RPMI7951 (cell line): ENCODE measurements around the gene MKNK1. TPM values are rescaled to one million over a fixed set of nuclear protein-coding genes. Genes with fewer than 3 reads are reported as not detected.
"Not testable (repeated sequence)": the region's sequence is repeated elsewhere in the genome, so short reads cannot be mapped to it uniquely, and the experiment has no call there.

Source experiments
- DNase-seq: peaks from one replicate; pipeline ENCODE4 v3.0.0-alpha.2; 2012; ENCODE audit warnings: low read depth
- total RNA-seq: library from RNA; depleted of rRNA; stranded (reverse); fragments of >200 nt; shearing (Covaris generic); gene quantifications from 2 replicates; pipeline ENCODE4 v1.2.3, GENCODE V29; 2014; rRNA removed

MKNK1 gene
- 16.7 and 16.8 TPM in 2 replicates for total RNA-seq

DNA sequence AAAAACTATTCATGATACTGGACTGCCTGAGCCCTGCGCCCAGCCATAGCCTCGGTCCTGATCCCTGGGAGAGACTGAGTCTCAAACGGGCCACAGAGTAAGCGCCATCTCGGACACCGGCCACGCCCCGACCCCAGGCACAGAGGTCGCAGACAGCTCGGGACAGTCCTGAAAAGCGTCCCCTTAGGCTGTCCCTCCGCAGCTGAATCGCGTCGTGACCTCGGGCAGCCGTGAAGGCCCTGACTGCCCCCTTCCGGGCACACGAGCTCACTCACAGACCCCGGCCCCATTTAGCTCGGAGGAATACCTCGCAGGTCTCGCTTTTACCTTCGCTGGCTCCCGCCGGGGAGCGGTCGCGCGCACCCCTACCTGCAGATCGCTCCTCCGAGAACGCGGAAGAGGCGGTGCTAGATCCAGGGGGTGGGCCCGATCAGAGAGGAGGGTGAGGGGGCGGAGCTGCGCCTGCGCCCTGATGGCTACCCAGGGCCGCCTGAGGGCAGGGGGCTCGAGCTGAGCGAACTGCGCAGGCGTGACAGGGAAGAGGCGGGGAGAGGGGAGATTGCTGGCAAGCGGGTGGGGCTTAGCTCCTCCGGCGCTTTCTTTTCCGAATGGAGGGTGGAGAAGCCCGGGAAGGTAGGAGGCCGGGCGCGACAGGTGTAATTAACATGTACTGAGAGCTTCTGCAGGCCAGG is at the start of gene MKNK1:
Gene MKNK1 (minus strand): TSS at position 411 of the 692 bp plus-strand sequence. CDS start 20,941 bp downstream, outside the sequence.
- peak; percentile 89 for DNase-seq

- DNase-seq: no peak
Observed at GRCh38 chr1:46653405-46653958, 49.4 kb upstream of the MKNK1 start.

DNA sequence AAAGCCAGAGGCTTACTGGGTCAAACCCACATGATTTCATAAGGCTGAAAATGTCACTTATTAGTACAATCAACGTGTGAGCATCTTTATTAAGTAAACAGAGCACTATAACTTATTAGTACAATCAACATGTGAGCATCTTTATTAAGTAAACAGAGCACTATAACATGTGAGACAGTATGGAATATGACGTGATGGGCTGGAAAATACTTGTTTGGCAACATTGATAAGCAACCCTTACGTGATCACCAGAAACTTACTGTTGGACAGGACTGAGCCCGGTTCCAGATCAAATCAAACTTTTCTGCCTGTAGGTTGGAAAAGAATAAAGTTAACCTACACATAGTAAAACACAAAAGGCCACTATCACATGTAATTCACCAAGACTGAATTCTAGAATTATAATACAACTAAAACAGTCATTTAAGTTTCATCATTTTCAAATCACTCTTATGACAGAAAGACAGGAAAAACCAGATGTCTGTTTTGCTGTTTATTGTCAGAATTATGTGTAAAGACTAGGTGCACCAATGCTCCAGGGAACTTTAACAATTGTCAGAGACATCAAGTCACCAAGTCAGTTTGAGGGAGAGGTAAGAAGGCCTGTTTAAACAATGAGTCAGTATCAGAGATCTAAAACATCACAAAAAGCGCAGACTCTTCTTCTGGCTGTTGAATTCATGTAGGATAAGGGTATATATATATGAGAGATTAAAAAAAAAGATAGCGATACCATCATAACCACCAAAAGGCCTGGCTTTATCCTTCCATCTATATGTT is 48.4 kb upstream of the MKNK1 start:
- no peak for DNase-seq

DNA sequence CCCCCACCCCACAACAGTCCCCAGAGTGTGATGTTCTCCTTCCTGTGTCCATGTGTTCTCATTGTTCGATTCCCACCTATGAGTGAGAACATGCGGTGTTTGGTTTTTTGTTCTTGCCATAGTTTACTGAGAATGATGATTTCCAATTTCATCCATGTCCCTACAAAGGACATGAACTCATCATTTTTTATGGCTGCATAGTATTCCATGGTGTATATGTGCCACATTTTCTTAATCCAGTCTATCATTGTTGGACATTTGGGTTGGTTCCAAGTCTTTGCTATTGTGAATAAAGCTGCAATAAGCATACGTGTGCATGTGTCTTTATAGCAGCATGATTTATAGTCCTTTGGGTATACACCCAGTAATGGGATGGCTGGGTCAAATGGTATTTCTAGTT is 47.1 kb upstream of the MKNK1 start:
- DNase-seq: not testable (repeated sequence)

DNA sequence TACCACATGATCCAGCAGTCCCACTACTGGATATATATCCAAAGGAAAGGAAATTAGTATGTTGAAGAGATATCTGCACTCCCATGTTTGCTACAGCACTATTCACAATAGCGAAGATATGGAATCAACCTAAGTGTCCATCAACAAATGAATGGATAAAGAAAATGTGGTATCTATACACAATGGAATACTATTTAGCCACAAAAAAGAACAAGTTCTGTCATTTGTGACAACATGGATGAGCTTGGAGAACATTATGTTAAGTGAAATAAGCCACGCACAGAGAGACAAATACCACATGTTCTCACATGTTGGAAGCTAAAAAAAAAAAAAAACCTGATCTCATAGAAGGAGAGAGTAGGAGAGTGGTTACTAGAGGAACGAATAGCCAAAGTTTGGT is 46.4 kb upstream of the MKNK1 start:
- no peak for DNase-seq

GRCh38 chr1:46649764-46650163 is 45.7 kb upstream of the MKNK1 start:
- no peak for DNase-seq

DNA sequence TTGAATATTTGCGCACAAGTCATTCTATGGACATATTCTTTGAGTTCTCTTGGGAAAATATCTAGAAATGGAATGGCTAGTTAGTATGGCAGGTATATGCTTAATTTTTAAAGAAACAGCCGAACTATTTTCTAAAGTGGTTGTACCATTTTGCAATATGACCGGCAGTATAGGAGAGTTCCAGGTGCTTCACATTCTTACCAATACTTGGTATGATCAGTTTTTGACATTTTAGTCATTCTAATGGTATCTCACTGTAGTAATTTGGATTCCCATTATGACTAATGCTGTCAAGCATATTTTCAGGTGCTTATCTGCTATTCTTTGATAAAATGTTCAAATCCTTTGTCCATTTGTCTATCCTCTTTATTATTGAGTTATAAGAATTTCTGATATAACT is 43.5 kb upstream of the MKNK1 start:
- DNase-seq: no peak

DNA sequence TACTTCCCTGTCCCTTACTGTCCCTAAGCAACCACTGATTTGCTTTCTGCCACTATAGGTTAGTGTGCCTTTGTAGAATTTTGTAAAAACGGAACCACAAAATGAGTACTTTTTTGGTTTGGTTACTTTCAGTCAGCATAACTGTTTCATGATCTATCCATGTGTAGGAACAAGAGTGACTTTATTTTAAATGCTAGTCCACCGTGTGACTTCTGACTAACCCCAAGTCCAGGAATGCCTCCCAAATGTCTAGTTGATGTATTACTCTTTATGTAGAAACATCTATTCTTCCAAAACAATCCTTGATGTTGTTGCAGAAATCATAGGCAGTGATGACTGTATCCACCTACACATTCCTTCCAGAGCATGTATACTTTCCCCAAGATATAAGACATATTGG is 42.8 kb upstream of the MKNK1 start:
- no peak for DNase-seq

DNA sequence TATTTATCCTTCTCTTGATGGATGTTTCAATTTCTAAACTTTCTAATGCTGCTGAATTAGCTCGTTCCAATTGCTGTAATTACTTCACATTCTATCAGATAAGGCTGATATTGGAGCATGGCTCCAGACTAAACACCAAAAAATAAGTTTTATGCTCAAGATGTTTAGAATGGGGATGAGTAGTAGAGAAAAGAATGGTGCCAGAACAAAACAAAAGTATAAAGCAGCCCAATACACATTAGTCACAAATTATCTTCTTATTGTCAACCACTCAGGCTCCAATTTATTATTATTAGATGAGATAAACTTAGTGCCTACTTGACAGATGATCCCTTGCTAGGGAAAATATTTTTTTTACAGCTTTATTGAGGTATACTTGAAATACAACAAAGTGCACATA is 42.3 kb upstream of the MKNK1 start:
- no peak for DNase-seq

GRCh38 chr1:46645815-46646214 is 41.7 kb upstream of the MKNK1 start:
- DNase-seq: no peak

DNA sequence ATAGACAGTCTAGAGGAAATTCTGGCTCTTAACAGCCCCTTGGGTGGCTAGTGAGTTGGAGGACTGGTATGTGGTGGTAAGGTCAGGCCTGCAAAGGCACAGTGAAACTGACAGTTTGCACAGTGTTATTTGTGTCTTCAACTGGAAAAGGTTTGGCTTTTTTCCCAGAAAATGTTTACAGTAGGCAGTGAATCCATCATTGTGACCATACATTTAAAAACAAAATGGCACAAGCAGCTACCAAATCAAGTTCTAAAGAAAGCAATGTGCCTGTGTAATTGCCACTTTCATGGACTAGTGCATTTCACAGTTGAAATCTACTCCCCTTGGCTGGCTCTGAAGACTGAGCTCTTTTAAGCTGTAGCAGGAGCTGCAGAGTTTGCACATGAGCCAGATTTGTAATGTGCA is 39.3 kb upstream of the MKNK1 start:
- peak; percentile 92 for DNase-seq

GRCh38 chr1:46642115-46642680 is 38.1 kb upstream of the MKNK1 start:
- no peak for DNase-seq

DNA sequence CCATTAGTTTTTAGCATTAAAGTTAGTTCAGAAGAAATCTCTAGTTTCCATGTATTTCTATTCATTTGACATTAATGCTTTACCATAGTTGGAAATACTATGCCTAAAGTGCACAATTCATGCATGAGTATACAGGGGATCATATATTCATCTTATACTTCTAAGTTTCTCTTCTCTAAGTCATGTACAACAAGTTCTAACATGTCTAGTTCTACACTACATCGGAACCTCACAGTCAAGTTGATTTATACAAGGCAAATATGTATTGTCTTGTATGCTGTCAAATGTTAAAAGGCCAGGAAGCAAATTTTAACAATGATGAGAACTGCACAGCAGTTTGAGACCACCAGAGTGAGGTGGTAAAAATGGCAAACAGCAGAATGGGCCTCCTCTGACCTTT is 35.5 kb upstream of the MKNK1 start:
- no peak for DNase-seq

DNA sequence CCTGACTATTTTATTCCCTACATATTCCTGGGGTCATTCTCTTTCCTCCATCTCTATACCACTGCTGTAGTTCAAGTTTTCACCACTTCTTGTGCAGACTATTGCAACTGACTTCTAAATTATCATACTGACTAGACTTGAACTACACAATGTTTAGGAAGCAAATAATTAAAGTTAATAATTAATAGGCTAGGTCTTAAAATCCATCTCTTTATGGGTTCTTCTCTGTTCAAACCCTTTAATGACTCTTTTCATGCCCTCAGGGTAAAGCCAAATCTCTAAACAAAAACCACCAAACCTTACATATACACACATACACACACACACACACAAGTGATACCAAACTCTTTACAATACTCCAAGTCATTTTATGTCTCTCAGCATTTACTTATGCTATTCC is 34.9 kb upstream of the MKNK1 start:
- no peak for DNase-seq

GRCh38 chr1:46637444-46638083 is 33.5 kb upstream of the MKNK1 start:
- no peak for DNase-seq

GRCh38 chr1:46635205-46635604 is 31.1 kb upstream of the MKNK1 start:
- DNase-seq: no peak

DNA sequence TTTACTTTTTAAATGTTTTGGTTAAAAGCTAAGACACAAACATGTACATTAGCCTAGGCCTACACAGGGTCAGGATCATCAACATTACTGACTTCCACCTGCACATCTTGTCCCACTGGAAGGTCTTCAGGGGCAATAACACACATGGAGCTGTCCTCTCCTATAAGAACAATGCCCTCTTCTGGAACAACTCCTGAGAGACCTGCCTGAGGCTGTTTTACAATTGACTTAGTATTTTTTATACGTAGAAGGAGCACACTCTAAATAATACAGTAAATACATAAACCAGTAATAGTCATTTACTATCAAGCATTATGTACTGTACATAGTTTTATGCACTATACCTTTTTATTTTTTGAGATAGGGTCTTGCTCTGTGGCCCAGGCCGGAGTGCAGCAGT is 26.7 kb upstream of the MKNK1 start:
- DNase-seq: no peak

- no peak for DNase-seq
Observed at GRCh38 chr1:46623743-46624644, 19.9 kb upstream of the MKNK1 start.

DNA sequence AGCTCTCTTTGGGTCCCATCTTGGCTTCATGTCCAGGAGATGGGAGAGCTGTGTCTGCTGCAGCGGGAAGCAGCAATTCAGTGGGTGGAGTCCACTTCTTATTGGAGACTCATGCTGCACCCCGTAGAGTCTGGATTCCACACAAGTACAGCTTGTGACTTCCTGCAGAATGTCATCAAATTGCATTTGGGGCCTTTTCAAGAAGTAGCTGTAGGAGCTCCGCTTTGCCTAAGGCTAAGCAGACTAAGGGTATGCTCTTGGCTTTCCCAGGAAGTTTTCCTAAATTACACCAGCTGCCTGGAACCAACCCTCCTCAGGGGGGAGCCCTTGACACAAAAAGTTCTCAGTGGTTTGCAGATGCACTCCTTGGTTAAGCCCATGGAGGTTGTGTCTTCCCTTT is 18.3 kb upstream of the MKNK1 start:
- DNase-seq: peak; percentile 57

DNA sequence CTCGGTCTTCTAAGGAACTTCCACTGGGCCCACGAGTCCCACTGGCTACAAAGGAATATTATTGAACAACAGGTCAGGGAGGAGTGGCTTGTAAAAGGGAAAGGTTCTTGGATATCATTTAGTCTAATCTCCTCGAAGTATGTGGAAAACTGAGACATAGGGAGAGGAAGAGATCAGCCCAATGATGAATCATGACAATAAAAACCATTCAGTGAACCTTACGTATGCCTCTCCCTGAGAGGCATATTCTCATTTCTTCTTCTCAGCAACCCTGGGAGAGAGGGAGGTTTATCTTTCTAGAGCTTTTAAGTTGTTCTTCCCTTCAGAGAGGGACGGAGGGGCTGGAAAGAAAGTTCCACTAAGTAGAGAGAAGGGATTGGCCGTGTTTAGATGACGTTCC is 17.9 kb upstream of the MKNK1 start:
- DNase-seq: no peak

DNA sequence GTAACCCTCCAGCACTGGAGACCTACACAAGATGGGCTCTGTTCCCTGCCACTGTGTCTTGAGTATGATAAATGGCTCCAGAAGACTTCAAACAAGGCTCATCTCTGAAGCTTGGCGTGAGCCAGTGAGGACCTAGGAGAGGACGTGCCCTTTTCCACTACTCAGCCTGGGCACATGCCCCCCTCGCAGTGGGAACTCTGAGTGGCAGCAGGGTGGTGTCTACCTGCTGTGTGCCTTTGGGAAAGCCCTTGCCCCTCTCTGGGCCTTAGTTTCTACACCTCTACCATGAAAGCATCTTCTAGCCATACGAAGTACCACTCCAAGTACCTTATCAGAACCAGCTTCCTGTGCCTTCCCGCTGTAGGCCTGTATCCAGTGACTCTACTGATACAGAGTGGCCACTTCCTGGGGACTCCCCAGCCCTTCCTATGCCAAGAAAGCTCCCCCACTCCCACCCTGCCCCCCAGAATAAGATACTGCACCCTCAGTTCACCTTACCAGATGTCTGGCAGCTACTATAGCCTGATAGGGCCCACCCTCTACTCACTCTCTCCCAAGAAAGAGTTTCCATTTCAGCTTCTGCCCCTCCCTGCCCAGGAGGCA is 15.7 kb upstream of the MKNK1 start:
- no peak for DNase-seq
